LNCaP clone FGC (cell line): ENCODE results near the gene EVA1A.

Source experiments
- DNase-seq: peaks from one replicate; pipeline ENCODE4 v3.0.0-alpha.2; 2011; ENCODE audit warnings: low read depth
- H3K4me3 ChIP-seq: 2 replicates; pipeline ENCODE4 v1.5.1; 2011; ENCODE audit warnings: mild to moderate bottlenecking, low read depth, low read length, control low read depth
- CTCF ChIP-seq: IDR thresholded peaks from 2 replicates; pipeline ENCODE4 v1.5.1; 2012; ENCODE audit warnings: mild to moderate bottlenecking; ENCODE audit not compliant: control insufficient read depth, insufficient read depth; ENCODE audit errors: extremely low read depth

EVA1A gene

DNA sequence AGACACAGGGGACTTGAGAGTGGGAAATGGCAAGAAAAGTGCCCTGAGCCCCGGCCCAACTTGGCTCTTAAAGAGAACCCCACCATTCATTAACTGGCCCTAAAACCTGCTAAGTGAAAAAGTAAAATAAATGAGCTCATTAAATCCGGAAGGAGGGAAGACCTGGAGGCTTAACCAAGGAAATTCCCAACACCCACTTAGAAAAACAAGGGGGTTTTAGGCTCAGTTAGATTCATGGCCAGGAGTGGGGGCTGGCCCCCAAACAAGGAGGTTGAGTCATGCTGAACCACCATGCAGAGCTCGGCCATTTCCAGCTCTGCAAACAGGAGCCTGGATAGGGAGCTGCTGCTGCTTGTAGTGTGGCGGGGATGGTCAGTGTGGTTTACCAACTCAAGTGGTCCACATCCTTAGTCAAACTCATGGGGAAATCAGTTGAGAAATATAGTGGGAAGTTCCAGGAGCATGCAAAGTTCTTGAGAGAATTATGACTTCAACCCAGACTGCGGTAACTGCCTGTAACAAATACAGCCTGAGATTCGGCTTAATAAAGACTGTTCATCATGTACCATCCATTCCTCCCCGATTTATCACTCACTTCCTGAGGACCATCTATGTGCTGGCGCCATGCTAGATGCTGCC, 46.1 kb upstream of the EVA1A start:
- DNase-seq: no peak
- no peak overlapping the region for H3K4me3 ChIP-seq
- TF ChIP-seq CTCF: no peak

GRCh38 chr2:75605770-75606529, 45.2 kb upstream of the EVA1A start:
- no peak for DNase-seq
- no peak overlapping the region for H3K4me3 ChIP-seq
- no peak for TF ChIP-seq CTCF

DNA sequence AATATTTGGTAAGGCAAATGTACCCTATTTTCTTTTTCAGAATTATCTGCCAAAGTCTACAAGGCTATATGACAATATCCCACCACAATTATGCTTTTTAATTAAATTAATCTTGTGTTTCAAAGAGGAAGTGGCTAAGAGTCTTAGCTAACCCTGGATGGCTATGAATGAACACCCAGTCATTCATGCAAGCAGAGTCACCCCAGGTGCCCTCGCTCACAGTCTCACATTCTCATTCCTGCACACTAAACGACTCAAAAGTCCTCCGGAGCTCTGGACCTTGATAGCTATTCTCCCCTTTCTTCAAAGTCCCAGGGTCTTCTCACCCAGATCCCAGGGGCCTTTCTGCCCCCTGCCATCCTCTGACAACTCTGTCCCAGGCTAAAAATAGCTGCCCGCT, 43.7 kb upstream of the EVA1A start:
- no peak for DNase-seq
- TF ChIP-seq CTCF: no peak
- H3K4me3 ChIP-seq: no peak overlapping the region

DNA sequence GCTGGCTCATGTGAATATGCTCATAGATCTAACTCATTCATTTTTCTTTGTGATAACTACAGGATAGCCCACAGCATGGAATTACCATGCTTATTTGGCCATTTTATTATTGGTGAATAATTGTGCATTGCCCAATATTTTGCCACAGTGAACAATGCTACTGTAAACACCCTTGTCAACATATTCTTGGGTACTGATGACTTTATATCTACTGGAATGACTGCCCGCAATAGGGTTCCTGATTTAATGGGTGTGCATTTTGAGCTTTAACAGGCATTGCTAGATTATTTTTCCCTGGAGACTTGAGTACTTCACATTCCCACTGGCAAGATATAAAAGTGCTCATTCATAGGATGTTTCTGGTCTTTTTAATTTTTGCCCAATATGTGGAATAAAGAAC, 42.7 kb upstream of the EVA1A start:
- no peak overlapping the region for H3K4me3 ChIP-seq
- TF ChIP-seq CTCF: no peak
- DNase-seq: no peak

DNA sequence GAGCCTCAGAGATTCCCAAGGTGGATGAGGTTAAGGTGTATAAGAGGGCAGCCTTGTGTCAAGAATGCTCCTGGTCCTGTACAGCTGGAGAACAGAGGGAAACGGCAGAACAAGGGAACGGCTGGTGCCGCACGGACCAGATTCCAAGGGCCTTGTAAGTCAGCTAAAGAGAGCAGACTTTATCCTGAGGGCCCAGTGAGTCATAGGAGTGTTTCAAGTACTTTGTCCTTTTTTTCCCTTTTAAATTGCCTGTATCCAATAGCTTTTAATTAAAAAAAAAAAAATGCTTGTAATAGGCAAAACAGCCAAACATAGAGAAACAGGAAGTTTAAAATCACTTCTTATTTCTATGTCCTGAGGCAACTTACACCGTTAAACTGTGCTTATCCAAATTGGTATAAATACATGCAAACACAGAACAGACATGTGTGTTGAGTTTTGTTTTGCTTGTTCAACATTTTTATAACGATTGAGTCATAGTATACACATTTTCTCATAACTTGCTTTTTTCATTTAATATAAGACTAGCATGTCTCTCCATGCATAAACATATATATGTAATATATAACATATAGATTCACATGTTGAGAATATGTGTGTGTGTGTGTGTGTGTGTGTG, 42.1 kb upstream of the EVA1A start:
- H3K4me3 ChIP-seq: no peak overlapping the region
- DNase-seq: no peak
- no peak for TF ChIP-seq CTCF

- no peak for TF ChIP-seq CTCF
- H3K4me3 ChIP-seq: no peak overlapping the region
- no peak for DNase-seq
Observed at GRCh38 chr2:75600461-75601011, 39.8 kb upstream of the EVA1A start.
